ENCODE results near the gene ZW10.
"Not testable (repeated sequence)": the region's sequence is repeated elsewhere in the genome, so short reads cannot be mapped to it uniquely, and the experiment has no call there.

ZW10 gene

GRCh38 chr11:113760241-113760640, 13.3 kb downstream of the ZW10 start:
- DNase-seq (ENCODE audit: low spot score) = no peak

GRCh38 chr11:113752932-113753331, 20.6 kb downstream of the ZW10 start:
- DNase-seq (ENCODE audit: low spot score) = no peak

GRCh38 chr11:113736323-113736722, 37.2 kb downstream of the ZW10 start:
- no peak for DNase-seq (ENCODE audit: low spot score)

- DNase-seq (ENCODE audit: low spot score) = no peak
Observed at GRCh38 chr11:113732092-113732491, 41.4 kb downstream of the ZW10 start.

GRCh38 chr11:113730887-113731726, 42.4 kb downstream of the ZW10 start:
- DNase-seq (ENCODE audit: low spot score) = peak; percentile 75

GRCh38 chr11:113729456-113729855, 44.0 kb downstream of the ZW10 start:
- no peak for DNase-seq (ENCODE audit: low spot score)

GRCh38 chr11:113728814-113729213, 44.7 kb downstream of the ZW10 start:
- DNase-seq (ENCODE audit: low spot score) = no peak

GRCh38 chr11:113725913-113726312, 47.6 kb downstream of the ZW10 start:
- no peak for DNase-seq (ENCODE audit: low spot score)

GRCh38 chr11:113725407-113725806, 48.1 kb downstream of the ZW10 start:
- DNase-seq (ENCODE audit: low spot score) = no peak

GRCh38 chr11:113724778-113725177, 48.7 kb downstream of the ZW10 start:
- DNase-seq (ENCODE audit: low spot score) = no peak

- no peak for DNase-seq (ENCODE audit: low spot score)
Observed at GRCh38 chr11:113723787-113724186, 49.7 kb downstream of the ZW10 start.

- DNase-seq (ENCODE audit: low spot score) = no peak
Observed at GRCh38 chr11:113722934-113723333, 50.6 kb downstream of the ZW10 start.

- no peak for DNase-seq (ENCODE audit: low spot score)
Observed at GRCh38 chr11:113722221-113722620, 51.3 kb downstream of the ZW10 start.

GRCh38 chr11:113721462-113722066, 51.9 kb downstream of the ZW10 start:
- no peak for DNase-seq (ENCODE audit: low spot score)

GRCh38 chr11:113720478-113720877, 53.0 kb downstream of the ZW10 start:
- DNase-seq (ENCODE audit: low spot score) = not testable (repeated sequence)

- DNase-seq (ENCODE audit: low spot score) = no peak
Observed at GRCh38 chr11:113715882-113716625, 57.4 kb downstream of the ZW10 start.

GRCh38 chr11:113715273-113715672, 58.2 kb downstream of the ZW10 start:
- no peak for DNase-seq (ENCODE audit: low spot score)

- no peak for DNase-seq (ENCODE audit: low spot score)
Observed at GRCh38 chr11:113710989-113711388, 62.5 kb downstream of the ZW10 start.

GRCh38 chr11:113705871-113706655, 67.4 kb downstream of the ZW10 start, which contains the start of gene TMPRSS5:
TMPRSS5 (minus strand) TSS chr11:113706308; CDS start chr11:113706224, 84 bp downstream.
- no peak for DNase-seq (ENCODE audit: low spot score)

- DNase-seq (ENCODE audit: low spot score) = not testable (repeated sequence)
Observed at GRCh38 chr11:113703551-113703950, 69.9 kb downstream of the ZW10 start.

- DNase-seq (ENCODE audit: low spot score) = no peak
Observed at GRCh38 chr11:113701491-113701890, 72.0 kb downstream of the ZW10 start.

- no peak for DNase-seq (ENCODE audit: low spot score)
Observed at GRCh38 chr11:113698515-113698914, 75.0 kb downstream of the ZW10 start.
